Panc1 (cell line): ENCODE data around the gene LRP2. TPM values are rescaled to one million over a fixed set of nuclear protein-coding genes. Genes with fewer than 3 reads are reported as not detected.

ENCODE experiments used
- ATAC-seq: fragments of 200-7000 bp; cut with Tn5 transposase; 2 replicates; pipeline ENCODE4 v1.9.1; 2020; ENCODE audit warnings: mild to moderate bottlenecking, moderate library complexity
- BruUV-seq: library from RNA; stranded (reverse); fragments of 400-500 nt; replicated peaks from 2 replicates; lab custom pipeline; 2021; lab: Mats Ljungman, UMichigan
- CTCF ChIA-PET: fragments of 300-600 bp; sonication (Branson Sonifier 250); formaldehyde crosslinking; loops from one replicate; lab custom pipeline; 2022; ENCODE audit warnings: antibody characterized with exemption; lab: Charles Lee
- POLR2A ChIA-PET: fragments of 300-600 bp; sonication (Branson Sonifier 250); formaldehyde crosslinking; loops from one replicate; lab custom pipeline; 2022; ENCODE audit warnings: antibody characterized with exemption; lab: Charles Lee
- DNase-seq: peaks from one replicate; pipeline ENCODE4 v3.0.0-alpha.2; 2010; ENCODE audit warnings: low read depth, low spot score
- H3K27ac ChIP-seq: 2 replicates; pipeline ENCODE4 v1.5.1; 2011; ENCODE audit warnings: mild to moderate bottlenecking, low read length, inconsistent platforms
- H3K27me3 ChIP-seq: fragments of 200-500 bp; sonication (Bioruptor generic); 2 replicates; pipeline ENCODE4 v1.6.0; 2014; ENCODE audit warnings: low read length, inconsistent platforms; ENCODE audit not compliant: control insufficient read depth, insufficient read depth
- H3K36me3 ChIP-seq: fragments of 200-500 bp; sonication (Bioruptor generic); 2 replicates; pipeline ENCODE4 v1.5.1; 2014; ENCODE audit warnings: inconsistent platforms, mild to moderate bottlenecking, low read length, moderate library complexity; ENCODE audit not compliant: control insufficient read depth, insufficient read depth
- H3K4me1 ChIP-seq: 2 replicates; pipeline ENCODE4 v1.5.1; 2011; ENCODE audit warnings: inconsistent platforms, mild to moderate bottlenecking, low read length, moderate library complexity; ENCODE audit not compliant: control insufficient read depth, insufficient read depth
- H3K4me3 ChIP-seq, 2 experiments: 2 replicates each; pipeline ENCODE4 v1.5.1; 2011 to 2012; ENCODE audit warnings: low read depth in 2 of 2, low read length in 2 of 2, mild to moderate bottlenecking in 2 of 2, inconsistent platforms in 1 of 2, moderate library complexity in 1 of 2
- H3K9me3 ChIP-seq: fragments of 200-500 bp; sonication (Bioruptor generic); 2 replicates; pipeline ENCODE4 v1.5.1; 2014; ENCODE audit warnings: low read depth, mild to moderate bottlenecking, inconsistent platforms, low read length, moderate library complexity; ENCODE audit not compliant: control insufficient read depth, insufficient read depth
- POLR2AphosphoS5 ChIP-seq: IDR thresholded peaks from 2 replicates; pipeline ENCODE4 v1.6.1; 2012; ENCODE audit warnings: mild to moderate bottlenecking, low read depth, low read length, moderate library complexity
- REST ChIP-seq, 2 experiments: IDR thresholded peaks; 2 replicates each; pipeline ENCODE4 v1.6.1; 2011 to 2012; ENCODE audit warnings: low read depth in 2 of 2, control low read depth in 1 of 2, low read length in 1 of 2, mild to moderate bottlenecking in 1 of 2, moderate library complexity in 1 of 2; ENCODE audit not compliant: insufficient read depth in 1 of 2
- SIN3A ChIP-seq: IDR thresholded peaks from 2 replicates; pipeline ENCODE4 v1.6.1; 2012; ENCODE audit warnings: low read depth, mild to moderate bottlenecking, low read length, moderate library complexity, borderline replicate concordance; ENCODE audit not compliant: insufficient read depth
- TCF7L2 ChIP-seq: IDR thresholded peaks from 2 replicates; pipeline ENCODE4 v1.6.1; 2011; ENCODE audit warnings: mild to moderate bottlenecking, low read depth, low read length, inconsistent platforms
- in situ Hi-C: cut with HindIII; loops from 2 replicates; pipeline ENCODE4 v1.10.0; 2016; ENCODE audit warnings: low sequenced_read_pairs, low pct_unique_long_range_greater_than_20kb
- intact Hi-C: fragments of 100-400 bp; cut with micrococcal nuclease; formaldehyde crosslinking; loops from one replicate; pipeline ENCODE4 v1.10.0; 2022; ENCODE audit not compliant: unreplicated experiment
- total RNA-seq: library from RNA; stranded (reverse); gene quantifications from one replicate; pipeline ENCODE4 v1.2.1, GENCODE V29; 2021; ENCODE audit not compliant: unreplicated experiment
- TF ChIP-seq, protein P1 (sequence below): fragments of 450-650 bp; IDR thresholded peaks from 2 replicates; pipeline ENCODE4 v1.5.1; 2017; ENCODE audit warnings: mild to moderate bottlenecking

The LRP2 gene
- total RNA-seq, 1 experiment from 2014 or later = 0.10 TPM

GRCh38 chr2:169225233-169225750, 137.0 kb downstream of the LRP2 start:
- Histone ChIP-seq H3K27me3 (peaks cover 14% of the 10 kb centered on the region), H3K27ac (no peak overlapping the region), H3K4me1 (no peaks in the 10 kb centered on the region), H3K4me3 (no peak overlapping the region), H3K36me3 (no peaks in the 10 kb centered on the region; the same call in 1 of the 2 replicates), H3K9me3 (no peaks in the 10 kb centered on the region)
- POLR2A ChIA-PET = no interaction called here
- ATAC-seq (no peak), DNase-seq (no peak)
- in situ Hi-C loops = no loop called here
- intact Hi-C loops = loop anchor here (10.0 kb wide), 1 partner anchor 170 kb away; no protein-coding TSS in a partner anchor
- no TSS peak for BruUV-seq
- no peak for TF ChIP-seq POLR2AphosphoS5
- TF ChIP-seq REST (IDR thresholded peaks at IDR 0.05; ENCODE audit: insufficient read depth in 1 of 2, low read depth in 2 of 2, low read length in 1 of 2) = no peak
- TF ChIP-seq, protein P1, sequence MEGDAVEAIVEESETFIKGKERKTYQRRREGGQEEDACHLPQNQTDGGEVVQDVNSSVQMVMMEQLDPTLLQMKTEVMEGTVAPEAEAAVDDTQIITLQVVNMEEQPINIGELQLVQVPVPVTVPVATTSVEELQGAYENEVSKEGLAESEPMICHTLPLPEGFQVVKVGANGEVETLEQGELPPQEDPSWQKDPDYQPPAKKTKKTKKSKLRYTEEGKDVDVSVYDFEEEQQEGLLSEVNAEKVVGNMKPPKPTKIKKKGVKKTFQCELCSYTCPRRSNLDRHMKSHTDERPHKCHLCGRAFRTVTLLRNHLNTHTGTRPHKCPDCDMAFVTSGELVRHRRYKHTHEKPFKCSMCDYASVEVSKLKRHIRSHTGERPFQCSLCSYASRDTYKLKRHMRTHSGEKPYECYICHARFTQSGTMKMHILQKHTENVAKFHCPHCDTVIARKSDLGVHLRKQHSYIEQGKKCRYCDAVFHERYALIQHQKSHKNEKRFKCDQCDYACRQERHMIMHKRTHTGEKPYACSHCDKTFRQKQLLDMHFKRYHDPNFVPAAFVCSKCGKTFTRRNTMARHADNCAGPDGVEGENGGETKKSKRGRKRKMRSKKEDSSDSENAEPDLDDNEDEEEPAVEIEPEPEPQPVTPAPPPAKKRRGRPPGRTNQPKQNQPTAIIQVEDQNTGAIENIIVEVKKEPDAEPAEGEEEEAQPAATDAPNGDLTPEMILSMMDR = no peak
- TF ChIP-seq TCF7L2 = no peak
- no peak for TF ChIP-seq SIN3A
- CTCF ChIA-PET = no interaction called here

DNA sequence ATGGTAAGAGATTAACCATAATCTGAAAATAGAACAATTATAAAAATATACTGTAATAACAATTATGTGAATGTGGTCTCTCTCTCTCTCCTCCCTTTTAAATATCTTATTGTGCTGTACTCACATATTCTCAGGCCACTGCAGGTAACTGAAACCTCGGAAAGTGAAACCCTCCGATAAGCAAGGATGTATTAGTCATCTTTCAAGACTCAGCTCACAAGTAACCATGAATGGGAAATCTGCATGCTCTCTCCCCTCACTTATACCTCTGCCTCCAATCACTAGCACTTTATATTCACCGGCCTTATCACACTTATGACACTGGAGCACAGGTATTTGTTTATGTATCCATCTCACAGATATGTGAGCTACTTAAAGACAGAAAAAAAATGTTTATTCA, 139.7 kb downstream of the LRP2 start:
- BruUV-seq = no TSS peak
- ChIA-PET CTCF (interaction anchor here (0.6 kb wide), 3 partner anchors 9 to 1850 kb away, joined by 3 read pairs; no protein-coding TSS in a partner anchor), POLR2A (no interaction called here)
- no peaks in the 10 kb centered on the region for H3K9me3 ChIP-seq
- H3K36me3 ChIP-seq = no peaks in the 10 kb centered on the region; the same call in 1 of the 2 replicates
- TF ChIP-seq SIN3A (no peak), POLR2AphosphoS5 (no peak), TCF7L2 (no peak), REST (IDR thresholded peaks at IDR 0.05; ENCODE audit: insufficient read depth in 1 of 2, low read depth in 2 of 2, low read length in 1 of 2) (no peak)
- TF ChIP-seq, protein P1 = no peak
- intact Hi-C loops (loop anchor here (5.0 to 10.0 kb wide), 2 partner anchors 110 to 172 kb away; no protein-coding TSS in a partner anchor), in situ Hi-C loops (no loop called here)
- H3K27ac ChIP-seq = no peak overlapping the region
- H3K27me3 ChIP-seq = peaks cover 6% of the 10 kb centered on the region
- no peaks in the 10 kb centered on the region for H3K4me1 ChIP-seq
- no peak for DNase-seq
- ATAC-seq = no peak
- no peak overlapping the region for H3K4me3 ChIP-seq
